Activated CD8-positive, alpha-beta memory T cell treated with anti-CD3 and anti-CD28 coated beads for 24 hours (primary cell): ENCODE results near the gene LHX5.

Experiments used
- DNase-seq: peaks from one replicate; pipeline ENCODE4 v3.0.0-alpha.2; 2020

Gene LHX5

GRCh38 chr12:113464852-113465719 lies 6.6 kb downstream of the LHX5 start:
- no peak for DNase-seq

GRCh38 chr12:113464452-113464775 lies 7.3 kb downstream of the LHX5 start:
- no peak for DNase-seq

GRCh38 chr12:113463746-113464451 lies 7.8 kb downstream of the LHX5 start:
- no peak for DNase-seq

- DNase-seq: no peak
These were observed 8.5 kb downstream of the LHX5 start for GRCh38 chr12:113462998-113463745.

- DNase-seq: peak; percentile 86
These were observed 9.4 kb downstream of the LHX5 start for GRCh38 chr12:113462117-113462774.

GRCh38 chr12:113461666-113462065 lies 10.0 kb downstream of the LHX5 start:
- DNase-seq: no peak

- DNase-seq: no peak
These were observed 11.7 kb downstream of the LHX5 start for GRCh38 chr12:113459981-113460380.

GRCh38 chr12:113457710-113458109 lies 14.0 kb downstream of the LHX5 start:
- no peak for DNase-seq

GRCh38 chr12:113457185-113457584 lies 14.5 kb downstream of the LHX5 start:
- DNase-seq: no peak

GRCh38 chr12:113456761-113457160 lies 14.9 kb downstream of the LHX5 start:
- no peak for DNase-seq

GRCh38 chr12:113456199-113456598 lies 15.5 kb downstream of the LHX5 start:
- no peak for DNase-seq

GRCh38 chr12:113453330-113453729 lies 18.3 kb downstream of the LHX5 start:
- DNase-seq: no peak

- no peak for DNase-seq
These were observed 19.2 kb downstream of the LHX5 start for GRCh38 chr12:113452458-113452857.

GRCh38 chr12:113449839-113450238 lies 21.8 kb downstream of the LHX5 start:
- DNase-seq: no peak

- no peak for DNase-seq
These were observed 22.4 kb downstream of the LHX5 start for GRCh38 chr12:113449299-113449698.

GRCh38 chr12:113448873-113449272 lies 22.8 kb downstream of the LHX5 start:
- DNase-seq: no peak

GRCh38 chr12:113445544-113446171 lies 26.0 kb downstream of the LHX5 start:
- no peak for DNase-seq

- no peak for DNase-seq
These were observed 28.6 kb downstream of the LHX5 start for GRCh38 chr12:113443030-113443539.

- DNase-seq: no peak
These were observed 30.5 kb downstream of the LHX5 start for GRCh38 chr12:113440947-113441782.

GRCh38 chr12:113440336-113440735 lies 31.3 kb downstream of the LHX5 start:
- DNase-seq: no peak

GRCh38 chr12:113439606-113440030 lies 32.1 kb downstream of the LHX5 start:
- DNase-seq: no peak

- DNase-seq: no peak
These were observed 32.4 kb downstream of the LHX5 start for GRCh38 chr12:113439301-113439597.
